Esophagus muscularis mucosa (tissue), 3 donors: ENCODE data around the gene PRSS3.

Experiments used
- CTCF ChIP-seq, 3 experiments: fragments of 200-600 bp in 2 of 3; fragments of 450-650 bp in 1 of 3; sonication (generic) in 2 of 3; IDR thresholded peaks; one replicate each; pipeline ENCODE4 v1.5.1; 2017 to 2019; ENCODE audit warnings: antibody characterized with exemption in 3 of 3, mild to moderate bottlenecking in 2 of 3, moderate library complexity in 1 of 3
- POLR2A ChIP-seq: fragments of 450-650 bp; IDR thresholded peaks from one replicate; pipeline ENCODE4 v1.6.1; 2017; ENCODE audit warnings: antibody characterized with exemption, moderate library complexity, mild to moderate bottlenecking, low read depth

GRCh38 chr9:33751536-33752129, 43.7 kb upstream of the PRSS3 start:
- TF ChIP-seq CTCF (IDR thresholded peaks at IDR 0.05) (no peak), POLR2A (no peak)
